ENCODE measurements around the gene CISD3.

The CISD3 gene

DNA sequence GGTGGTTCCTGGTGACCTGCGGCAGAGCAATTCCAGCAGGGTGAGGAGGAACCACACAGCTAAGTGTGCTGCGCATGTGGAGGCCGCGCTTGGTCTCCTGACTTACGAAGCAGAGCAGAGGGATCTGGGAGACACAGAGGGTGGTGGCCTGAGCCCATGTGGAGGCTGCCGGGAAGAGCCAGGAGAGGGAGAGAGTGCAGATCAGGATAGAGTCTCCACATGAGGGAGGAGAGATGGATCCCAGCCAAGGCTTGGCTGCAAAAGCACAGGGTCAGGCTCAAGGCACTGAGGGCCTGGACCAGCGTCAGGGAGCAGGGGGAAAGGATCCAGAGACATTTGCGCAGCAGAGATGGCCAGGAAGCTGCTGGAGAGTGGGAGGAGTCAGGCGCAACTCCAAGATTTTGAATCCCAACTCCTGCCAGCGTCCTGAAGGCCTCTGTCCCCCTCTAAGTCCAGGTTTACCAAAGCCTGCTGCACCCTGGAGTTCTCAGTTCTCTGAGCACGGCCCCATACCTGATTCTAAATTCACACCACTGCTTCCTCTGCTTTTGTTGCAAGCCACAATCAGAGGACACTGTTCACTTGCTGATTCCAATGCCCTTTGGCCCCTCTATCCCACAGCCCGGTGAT, 36.3 kb upstream of the CISD3 start:
- TF ChIP-seq, protein P1, sequence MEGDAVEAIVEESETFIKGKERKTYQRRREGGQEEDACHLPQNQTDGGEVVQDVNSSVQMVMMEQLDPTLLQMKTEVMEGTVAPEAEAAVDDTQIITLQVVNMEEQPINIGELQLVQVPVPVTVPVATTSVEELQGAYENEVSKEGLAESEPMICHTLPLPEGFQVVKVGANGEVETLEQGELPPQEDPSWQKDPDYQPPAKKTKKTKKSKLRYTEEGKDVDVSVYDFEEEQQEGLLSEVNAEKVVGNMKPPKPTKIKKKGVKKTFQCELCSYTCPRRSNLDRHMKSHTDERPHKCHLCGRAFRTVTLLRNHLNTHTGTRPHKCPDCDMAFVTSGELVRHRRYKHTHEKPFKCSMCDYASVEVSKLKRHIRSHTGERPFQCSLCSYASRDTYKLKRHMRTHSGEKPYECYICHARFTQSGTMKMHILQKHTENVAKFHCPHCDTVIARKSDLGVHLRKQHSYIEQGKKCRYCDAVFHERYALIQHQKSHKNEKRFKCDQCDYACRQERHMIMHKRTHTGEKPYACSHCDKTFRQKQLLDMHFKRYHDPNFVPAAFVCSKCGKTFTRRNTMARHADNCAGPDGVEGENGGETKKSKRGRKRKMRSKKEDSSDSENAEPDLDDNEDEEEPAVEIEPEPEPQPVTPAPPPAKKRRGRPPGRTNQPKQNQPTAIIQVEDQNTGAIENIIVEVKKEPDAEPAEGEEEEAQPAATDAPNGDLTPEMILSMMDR (IDR thresholded peaks at IDR 0.05; ENCODE audit: low read depth, low read length), result no peak
- no peaks in the 10 kb centered on the region for H3K36me3 ChIP-seq
- no peak overlapping the region for H3K4me3 ChIP-seq (ENCODE audit: low read depth, low read length)
- no peak overlapping the region for H3K27ac ChIP-seq
- DNase-seq, result no peak
- no peaks in the 10 kb centered on the region for H3K9me3 ChIP-seq (ENCODE audit: severe bottlenecking)
- no peaks in the 10 kb centered on the region for H3K27me3 ChIP-seq (ENCODE audit: insufficient read depth, low read depth, severe bottlenecking)

DNA sequence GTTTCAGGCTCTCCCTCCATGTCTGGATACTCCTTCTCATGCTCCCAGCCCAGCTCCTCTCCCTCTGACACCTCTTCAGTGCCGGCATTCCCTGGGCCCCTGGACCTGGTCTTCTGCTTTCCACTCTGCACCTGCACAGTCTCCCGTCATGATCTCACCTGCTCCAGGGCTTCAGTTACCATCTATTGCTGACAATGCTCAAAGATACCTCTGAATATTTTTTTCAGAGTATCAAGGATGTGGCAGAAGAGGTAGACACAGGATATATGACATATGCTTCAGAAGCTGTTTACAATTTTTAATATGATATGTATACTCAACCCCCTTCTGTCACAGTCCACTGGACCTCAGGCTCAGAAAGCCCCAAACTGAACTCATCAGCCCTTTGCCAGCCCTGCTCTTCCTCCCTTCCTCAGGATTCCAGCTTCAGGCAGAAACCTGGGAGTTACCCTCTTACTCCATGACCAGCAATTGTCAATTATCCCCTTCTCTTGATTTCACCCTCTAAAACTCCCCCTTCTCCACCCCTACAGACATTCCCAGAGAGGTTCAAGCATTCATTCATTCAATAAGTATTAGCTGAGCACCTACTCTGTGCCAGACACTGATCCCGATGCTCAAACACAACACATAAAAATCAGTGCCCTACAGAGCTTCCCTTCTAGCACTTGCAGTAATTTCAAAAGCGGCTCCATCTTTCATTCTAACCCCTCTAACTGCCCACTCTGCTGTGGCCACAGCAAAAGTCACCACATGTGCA, 32.9 kb upstream of the CISD3 start:
- Histone ChIP-seq H3K36me3 (no peaks in the 10 kb centered on the region), H3K4me3 (ENCODE audit: low read depth, low read length) (no peak overlapping the region), H3K9me3 (ENCODE audit: severe bottlenecking) (no peaks in the 10 kb centered on the region), H3K27ac (no peak overlapping the region), H3K27me3 (ENCODE audit: insufficient read depth, low read depth, severe bottlenecking) (no peaks in the 10 kb centered on the region)
- DNase-seq, result no peak
- TF ChIP-seq, protein P1 (IDR thresholded peaks at IDR 0.05; ENCODE audit: low read depth, low read length), result no peak

DNA sequence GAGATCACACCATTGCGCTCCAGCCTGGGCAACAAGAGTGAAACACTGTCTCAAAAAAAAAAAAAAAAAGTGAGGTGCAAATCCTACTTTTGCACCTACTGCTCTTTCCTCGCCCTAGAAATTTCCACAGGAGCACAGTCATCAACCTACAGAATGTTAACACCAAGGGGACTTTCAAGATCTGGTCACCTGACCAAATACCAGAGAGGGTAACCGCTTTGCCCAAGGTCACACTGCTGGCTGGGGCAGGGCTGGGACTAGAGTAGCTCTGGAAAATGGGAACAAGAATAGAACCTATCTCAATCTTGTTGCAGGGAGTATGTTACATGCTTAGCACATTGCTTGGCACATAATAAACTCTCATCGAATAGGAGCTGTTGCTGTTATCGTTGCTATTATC, 31.4 kb upstream of the CISD3 start:
- Histone ChIP-seq H3K36me3 (no peaks in the 10 kb centered on the region), H3K27ac (no peak overlapping the region), H3K27me3 (ENCODE audit: insufficient read depth, low read depth, severe bottlenecking) (no peaks in the 10 kb centered on the region), H3K9me3 (ENCODE audit: severe bottlenecking) (no peaks in the 10 kb centered on the region), H3K4me3 (ENCODE audit: low read depth, low read length) (no peak overlapping the region)
- TF ChIP-seq, protein P1 (IDR thresholded peaks at IDR 0.05; ENCODE audit: low read depth, low read length), result no peak
- no peak for DNase-seq

DNA sequence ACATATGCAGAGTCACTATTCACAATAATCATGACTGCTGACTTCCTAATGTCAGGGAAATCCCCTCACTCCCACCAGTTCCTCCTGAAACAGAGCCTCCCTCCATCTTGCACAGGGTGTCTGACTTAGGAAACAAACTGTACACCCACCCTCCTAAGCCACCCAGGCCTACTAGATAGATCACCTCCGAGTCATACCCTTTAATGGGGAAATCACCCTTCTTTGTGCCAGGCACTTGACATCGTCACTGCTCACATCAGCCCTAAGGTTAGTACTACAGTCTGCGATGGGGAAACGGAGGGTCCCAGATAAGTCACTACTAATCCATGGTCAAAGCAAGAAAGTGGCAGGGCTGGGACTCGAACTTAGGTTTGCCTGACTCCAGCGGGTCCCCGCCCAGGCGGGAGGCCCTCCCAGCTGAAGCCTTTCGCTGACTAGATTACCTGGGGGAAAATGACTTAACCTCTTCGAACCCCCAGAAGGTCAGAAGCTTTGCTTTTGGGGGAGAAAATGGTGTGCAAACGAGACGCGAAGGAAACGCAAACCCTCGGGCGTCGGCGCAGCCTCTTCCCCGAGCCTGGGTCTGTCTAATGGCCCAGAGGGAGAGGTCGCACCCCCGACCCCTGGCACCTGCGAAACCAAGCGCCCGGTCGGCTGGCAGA, 28.5 kb upstream of the CISD3 start:
- TF ChIP-seq, protein P1 (IDR thresholded peaks at IDR 0.05; ENCODE audit: low read depth, low read length), result no peak
- peak overlapping the region; percentile 69 for H3K4me3 ChIP-seq (ENCODE audit: low read depth, low read length)
- H3K36me3 ChIP-seq, result peaks cover 5% of the 10 kb centered on the region
- no peaks in the 10 kb centered on the region for H3K9me3 ChIP-seq (ENCODE audit: severe bottlenecking)
- DNase-seq, result peak; percentile 49
- H3K27ac ChIP-seq, result peak overlapping the region; percentile 99
- H3K27me3 ChIP-seq (ENCODE audit: insufficient read depth, low read depth, severe bottlenecking), result no peaks in the 10 kb centered on the region

DNA sequence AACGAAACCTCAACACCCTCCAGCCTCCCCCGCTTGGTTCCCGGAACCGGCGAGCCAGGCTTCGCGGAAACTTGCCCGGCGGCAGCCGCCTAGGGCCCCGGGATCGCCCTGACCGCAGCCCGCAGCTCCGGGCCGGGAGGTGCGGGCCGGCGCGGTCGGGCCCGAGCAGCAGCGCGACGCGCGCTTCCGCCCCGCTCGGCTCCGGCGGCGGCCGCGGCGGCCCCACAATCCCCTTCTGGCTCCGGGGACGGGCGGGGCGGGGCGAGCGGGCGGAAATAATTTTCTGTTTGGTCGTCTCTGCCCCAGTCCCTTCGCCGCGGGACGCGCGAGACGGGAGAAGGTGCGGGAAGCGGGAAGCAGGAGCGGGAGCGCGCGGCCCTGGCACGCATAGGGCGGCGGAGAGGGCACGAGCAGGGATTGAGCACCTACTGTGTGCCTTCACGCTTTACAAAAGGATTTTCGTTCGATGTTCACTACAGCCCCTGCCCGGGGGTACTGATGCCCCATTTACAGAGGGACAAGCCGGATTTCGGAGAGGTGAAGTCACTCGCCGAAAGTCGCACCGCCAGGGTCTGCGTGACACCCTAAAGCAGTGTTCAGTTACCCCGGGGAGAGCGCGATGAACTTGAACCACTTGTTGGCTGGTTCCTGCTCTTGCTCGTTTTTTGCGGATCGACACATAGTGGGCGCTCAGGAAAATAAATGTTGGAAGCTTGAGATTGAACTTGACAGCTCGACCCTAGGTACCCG, 27.8 kb upstream of the CISD3 start:
- Histone ChIP-seq H3K4me3 (ENCODE audit: low read depth, low read length) (peak overlapping the region; percentile 69), H3K9me3 (ENCODE audit: severe bottlenecking) (no peaks in the 10 kb centered on the region), H3K27me3 (ENCODE audit: insufficient read depth, low read depth, severe bottlenecking) (no peaks in the 10 kb centered on the region), H3K36me3 (peaks cover 12% of the 10 kb centered on the region), H3K27ac (peak overlapping the region; percentile 99)
- peak; percentile 87 for DNase-seq
- TF ChIP-seq, protein P1 (IDR thresholded peaks at IDR 0.05; ENCODE audit: low read depth, low read length), result no peak

All from WERI-Rb-1 (cell line).